Measurements from ENCODE around the gene AFF1. TPM values are rescaled to one million over a fixed set of nuclear protein-coding genes. Genes with fewer than 3 reads are reported as not detected.
A peak's percentile ranks its signal among the peaks of the same experiment; 100 is the strongest.
"Not testable (repeated sequence)": the region's sequence is repeated elsewhere in the genome, so short reads cannot be mapped to it uniquely, and the experiment has no call there.

The AFF1 gene
- total RNA-seq, 2 donors from 2014 or later: 89.5 to 97.5 TPM

DNA sequence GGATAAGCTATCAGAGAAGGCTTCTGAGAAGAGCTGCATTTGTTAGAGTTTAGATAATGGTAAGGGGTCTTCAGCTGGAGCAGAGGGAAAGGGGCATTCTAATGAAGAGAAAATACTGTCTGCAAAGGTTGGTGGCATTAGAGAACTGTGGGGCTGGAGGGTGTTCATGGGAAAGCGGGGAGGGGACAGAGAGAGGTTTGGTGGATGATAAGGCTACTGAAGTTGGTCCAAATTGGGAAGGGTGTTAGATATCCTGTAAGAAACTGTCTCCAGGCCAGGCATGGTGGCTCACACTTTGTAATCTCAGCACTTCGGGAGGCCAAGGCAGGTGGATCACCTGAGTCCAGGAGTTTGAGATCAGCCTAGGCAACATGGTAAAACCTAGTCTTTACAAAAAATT lies 59.9 kb downstream of the AFF1 start:
- DNase-seq (ENCODE audit: low spot score): no peak
- intact Hi-C loops (cut with DNase I): no loop called here

DNA sequence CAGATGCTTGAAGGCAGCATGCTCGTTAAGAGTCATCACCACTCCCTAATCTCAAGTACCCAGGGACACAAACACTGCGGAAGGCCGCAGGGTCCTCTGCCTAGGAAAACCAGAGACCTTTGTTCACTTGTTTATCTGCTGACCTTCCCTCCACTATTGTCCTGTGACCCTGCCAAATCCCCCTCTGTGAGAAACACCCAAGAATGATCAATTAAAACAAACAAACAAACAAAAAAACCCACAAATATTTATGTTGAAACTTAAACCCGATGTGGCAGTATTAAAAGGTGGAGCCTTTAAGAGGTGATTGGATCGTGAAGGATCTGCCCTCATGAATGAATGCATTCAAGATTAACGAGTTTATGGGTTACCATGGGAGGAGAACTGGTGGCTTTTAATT lies 61.7 kb downstream of the AFF1 start:
- intact Hi-C loops (cut with DNase I); DNase-seq (ENCODE audit: low spot score): not testable (repeated sequence)

DNA sequence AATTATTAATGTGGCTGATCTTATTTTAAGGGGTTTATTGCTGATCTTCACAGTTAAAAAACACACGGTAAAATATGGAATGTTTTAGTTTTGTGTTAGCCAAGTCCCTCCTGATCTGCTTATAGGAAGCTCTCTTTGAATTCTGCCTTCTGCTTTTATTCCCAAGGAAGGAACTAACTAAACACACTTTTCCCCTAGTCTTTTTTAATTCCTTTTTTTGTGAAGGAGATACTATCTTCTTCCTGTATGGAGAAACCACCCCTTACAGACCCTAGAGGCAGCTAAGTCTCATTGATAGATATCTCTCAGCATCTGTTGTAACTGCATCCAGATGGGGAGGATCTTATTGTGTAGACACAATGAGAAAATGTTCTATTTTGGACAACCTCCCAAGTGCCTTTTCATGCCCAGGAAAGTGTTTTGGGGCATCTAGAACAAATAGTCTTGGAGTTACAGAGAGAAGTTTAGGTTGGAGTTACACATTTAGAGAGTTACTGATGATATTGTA lies 64.4 kb downstream of the AFF1 start:
- no peak for DNase-seq (ENCODE audit: low spot score)
- intact Hi-C loops (cut with DNase I): no loop called here

DNA sequence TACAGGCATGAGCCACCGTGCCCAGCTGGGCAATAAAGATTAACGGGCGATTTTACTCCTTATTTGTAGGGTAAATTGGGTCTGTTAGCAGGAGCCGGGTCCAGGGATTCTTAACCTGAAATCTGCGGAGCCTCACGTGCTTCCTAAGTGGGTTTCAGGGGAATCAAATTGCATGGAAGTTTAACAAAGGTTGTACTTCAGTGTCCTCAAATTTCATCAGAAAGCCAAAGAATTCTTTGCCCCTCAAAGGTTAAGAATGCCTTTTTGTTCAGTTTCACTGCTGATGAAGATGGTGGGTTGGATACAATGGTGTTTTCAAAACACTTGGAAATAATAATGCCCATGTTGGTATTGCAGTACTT lies 67.9 kb downstream of the AFF1 start:
- intact Hi-C loops (cut with DNase I): no loop called here

DNA sequence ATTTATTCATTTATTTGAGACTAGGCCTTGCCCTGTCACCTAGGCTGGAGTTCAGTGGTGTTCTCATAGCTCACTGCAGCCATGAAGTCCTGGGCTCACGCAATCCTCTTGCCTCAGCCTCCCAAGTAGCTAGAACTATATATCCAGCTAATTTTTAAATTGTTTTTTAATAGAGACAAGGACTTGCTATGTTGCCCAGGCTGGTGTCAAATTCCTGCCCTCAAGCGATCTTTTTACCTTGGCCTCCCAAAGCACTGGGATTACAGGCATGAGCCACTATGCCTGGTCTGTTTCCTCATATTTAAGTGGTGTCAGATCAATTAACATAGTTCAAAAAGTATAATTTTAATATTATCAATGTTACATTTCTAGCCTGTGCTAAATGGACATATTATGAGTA lies 68.5 kb downstream of the AFF1 start:
- DNase-seq (ENCODE audit: low spot score): no peak
- intact Hi-C loops (cut with DNase I): no loop called here

More for the DNA sequence above, 67.9 kb downstream of the AFF1 start:
- DNase-seq (ENCODE audit: low spot score): no peak

DNA sequence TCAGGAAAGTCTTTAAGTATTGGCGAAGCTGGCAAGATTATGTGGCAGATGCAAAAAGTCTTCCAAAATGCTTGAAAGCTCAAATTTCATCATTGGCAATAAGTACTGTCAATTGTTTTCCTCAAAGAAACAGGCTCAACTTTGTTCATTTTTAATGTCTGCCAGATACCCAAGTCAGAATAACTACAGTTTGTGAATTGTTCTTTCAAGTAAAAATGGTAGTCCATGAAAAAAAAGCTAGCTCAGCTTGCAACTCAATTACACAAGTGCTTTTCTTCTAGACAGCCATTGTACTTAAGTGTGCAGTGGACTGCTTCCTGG lies 70.5 kb downstream of the AFF1 start:
- DNase-seq (ENCODE audit: low spot score): no peak
- intact Hi-C loops (cut with DNase I): loop anchor here (5.0 kb wide), 2 partner anchors 42 to 68 kb away; partner anchors contain the start of gene AFF1 (in 1 of the 2)

DNA sequence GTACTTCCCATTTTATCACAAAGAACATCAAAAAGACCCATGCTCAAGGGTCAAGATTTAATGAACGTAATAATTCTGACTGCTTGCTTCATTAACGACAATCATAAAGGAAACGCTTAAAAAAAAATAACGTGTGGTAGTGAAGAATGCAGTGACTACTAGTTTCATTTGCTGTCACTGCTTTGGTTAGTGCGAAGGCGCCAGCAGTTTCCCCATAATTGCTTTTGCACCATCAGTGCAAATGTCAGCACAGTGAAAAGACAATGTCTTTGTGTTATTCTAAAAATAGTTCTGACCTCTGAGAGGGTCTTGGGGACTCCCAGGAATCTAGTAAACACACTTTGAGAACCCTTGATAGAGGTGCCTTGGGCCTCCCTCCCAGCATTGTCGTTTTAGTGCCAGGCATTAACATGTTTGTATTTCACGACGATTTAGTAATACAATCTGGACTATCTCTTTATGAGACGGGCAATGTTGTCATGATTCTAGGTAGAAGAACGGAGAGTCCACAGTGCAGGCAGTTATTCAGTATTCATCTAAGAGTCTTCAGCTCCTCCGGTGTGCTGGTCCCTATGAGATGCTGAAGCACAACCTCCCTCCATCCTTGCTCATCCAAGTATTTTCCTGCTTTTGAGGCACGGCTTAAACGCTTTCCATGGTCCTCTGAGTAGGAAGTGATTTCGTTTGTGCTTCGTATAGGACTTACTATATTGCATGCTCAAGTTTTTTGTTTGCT lies 71.0 kb downstream of the AFF1 start:
- intact Hi-C loops (cut with DNase I): loop anchor here (2.0 to 5.0 kb wide), 3 partner anchors 41 to 89 kb away; partner anchors contain the start of gene AFF1 (in 1 of the 2)
- no peak for DNase-seq (ENCODE audit: low spot score)

DNA sequence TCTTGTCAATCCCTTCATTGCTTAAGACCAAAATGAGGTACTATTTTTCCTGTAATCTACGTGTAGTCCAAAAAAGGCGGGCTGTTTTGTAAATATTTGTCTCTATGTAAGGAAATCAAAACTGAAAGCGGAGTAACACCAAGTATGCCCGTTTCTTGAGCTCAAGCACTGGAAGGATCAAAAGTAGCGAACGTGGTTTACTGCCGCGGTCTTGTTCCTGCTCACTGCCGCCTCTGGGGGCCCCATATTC lies 71.5 kb downstream of the AFF1 start:
- intact Hi-C loops (cut with DNase I): loop anchor here (2.0 to 5.0 kb wide), 3 partner anchors 41 to 88 kb away; partner anchors contain the start of gene AFF1 (in 1 of the 2)
- DNase-seq (ENCODE audit: low spot score): no peak

DNA sequence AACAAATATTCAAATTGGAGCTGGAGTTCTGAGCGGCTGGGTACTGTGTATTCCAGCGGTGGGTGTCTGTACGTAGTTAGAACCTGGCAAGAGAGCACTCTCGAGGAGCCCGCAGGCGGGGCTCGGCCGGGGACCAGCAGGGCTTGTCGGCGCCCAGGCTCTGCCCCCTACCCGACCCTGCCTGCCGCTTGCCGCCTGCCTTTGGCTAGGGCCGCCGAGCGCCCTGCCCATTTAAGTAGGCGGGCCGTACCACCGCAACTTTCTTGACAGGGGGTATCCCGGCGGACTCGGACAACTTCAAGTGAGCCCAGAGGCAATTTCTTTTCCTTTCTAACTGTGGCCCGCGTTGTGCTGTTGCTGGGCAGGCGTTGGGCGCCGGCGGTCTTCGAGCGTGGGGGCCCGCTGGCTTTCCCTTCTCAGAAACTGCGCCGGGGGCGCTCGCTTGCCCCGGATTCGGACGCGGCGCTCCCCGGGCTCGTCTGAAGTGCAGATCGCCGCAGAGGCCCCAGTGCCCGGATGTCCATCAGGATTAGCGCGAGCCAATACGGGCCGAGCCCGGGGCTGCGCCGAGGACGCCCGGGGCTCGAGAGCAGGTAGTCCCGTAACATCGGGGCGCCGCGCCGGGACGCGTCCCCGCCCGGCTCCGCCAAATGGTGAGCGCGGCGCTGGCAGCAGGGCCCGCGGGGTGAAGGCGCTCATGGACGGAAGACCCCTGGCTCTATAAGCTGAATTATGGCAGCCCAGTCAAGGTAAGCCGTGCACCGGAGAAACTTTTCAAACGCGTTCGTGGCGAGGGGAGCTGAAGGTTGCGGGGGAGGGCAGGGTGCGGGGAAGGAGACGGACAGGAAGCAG lies 72.1 kb downstream of the AFF1 start:
- peak; percentile 97 for DNase-seq (ENCODE audit: low spot score)
- intact Hi-C loops (cut with DNase I): loop anchor here (2.0 to 5.0 kb wide), 3 partner anchors 40 to 88 kb away; partner anchors contain the start of gene AFF1 (in 1 of the 2)

DNA sequence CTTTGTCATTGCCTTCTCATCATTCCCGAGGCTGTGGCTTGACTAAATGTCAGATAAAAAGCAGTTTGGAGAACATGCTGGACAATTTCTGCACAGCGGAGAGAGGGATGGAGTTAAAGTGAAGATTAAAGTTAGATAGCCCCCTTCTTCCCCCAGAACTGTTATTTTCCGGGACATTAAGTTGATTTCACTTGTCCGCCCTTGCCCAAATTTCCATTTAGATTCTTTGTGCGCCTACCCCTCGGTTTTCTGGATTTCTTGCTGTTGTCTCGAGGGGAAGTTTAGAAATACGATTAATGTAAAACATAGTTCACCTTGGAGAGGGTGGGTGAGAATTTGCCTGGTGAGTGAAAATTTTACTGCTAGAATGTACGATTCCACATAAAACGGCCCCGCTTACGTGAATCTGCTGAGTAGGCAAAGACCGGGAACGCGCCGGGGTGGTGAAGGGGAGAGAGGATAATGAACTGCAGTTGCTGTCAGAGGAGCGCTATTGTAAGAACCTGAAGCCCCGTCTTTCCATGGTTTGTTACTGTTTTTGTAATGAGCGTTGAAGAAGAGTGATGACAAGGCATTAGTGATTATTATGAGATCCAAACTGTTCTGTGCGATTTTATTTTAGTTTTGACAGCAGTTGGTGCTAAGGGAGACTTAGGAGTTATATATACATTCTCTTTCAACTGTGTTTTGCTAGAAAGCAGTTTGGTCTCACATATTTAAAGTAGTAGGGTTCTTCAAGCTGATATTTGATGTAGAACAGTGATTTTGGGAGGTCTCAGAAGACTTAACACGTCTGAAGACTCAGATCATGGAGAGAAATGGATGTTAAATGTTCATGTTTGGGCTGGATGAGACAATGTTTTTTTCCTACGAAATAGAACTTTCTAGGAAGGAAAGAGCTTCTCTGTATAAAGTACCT lies 73.0 kb downstream of the AFF1 start:
- peak; percentile 84 for DNase-seq (ENCODE audit: low spot score)
- intact Hi-C loops (cut with DNase I): loop anchor here (2.0 to 5.0 kb wide), 4 partner anchors 40 to 87 kb away; partner anchors contain the start of gene AFF1 (in 2 of the 2)

DNA sequence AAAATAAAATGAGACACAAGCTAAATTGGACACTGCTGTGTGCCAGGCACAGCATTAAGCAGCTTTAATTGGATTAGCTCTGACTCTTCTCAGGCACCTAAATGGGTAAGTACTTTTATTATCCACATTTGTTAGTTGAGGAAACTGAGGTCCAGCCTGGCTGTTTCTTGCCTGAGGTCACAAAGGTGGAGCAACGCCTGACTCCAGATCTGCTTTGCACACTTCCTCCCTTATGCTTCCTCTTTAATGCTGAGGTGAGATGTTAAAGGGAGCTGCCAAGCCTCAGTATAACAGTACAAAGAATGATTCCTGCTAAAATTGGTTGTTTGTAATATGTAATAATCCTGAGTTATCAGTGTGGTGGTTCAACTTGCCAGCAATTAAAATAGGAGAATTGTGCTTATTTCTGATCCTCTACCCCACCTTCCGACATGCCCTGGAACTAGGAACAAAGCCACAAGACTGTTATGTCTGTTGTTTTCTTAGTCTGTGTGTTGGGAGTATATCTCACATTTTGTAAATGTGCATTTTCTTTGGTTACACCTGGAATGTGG lies 74.4 kb downstream of the AFF1 start:
- no peak for DNase-seq (ENCODE audit: low spot score)
- intact Hi-C loops (cut with DNase I): loop anchor here (2.0 to 5.0 kb wide), 3 partner anchors 38 to 74 kb away; partner anchors contain the start of gene AFF1 (in 2 of the 2)

DNA sequence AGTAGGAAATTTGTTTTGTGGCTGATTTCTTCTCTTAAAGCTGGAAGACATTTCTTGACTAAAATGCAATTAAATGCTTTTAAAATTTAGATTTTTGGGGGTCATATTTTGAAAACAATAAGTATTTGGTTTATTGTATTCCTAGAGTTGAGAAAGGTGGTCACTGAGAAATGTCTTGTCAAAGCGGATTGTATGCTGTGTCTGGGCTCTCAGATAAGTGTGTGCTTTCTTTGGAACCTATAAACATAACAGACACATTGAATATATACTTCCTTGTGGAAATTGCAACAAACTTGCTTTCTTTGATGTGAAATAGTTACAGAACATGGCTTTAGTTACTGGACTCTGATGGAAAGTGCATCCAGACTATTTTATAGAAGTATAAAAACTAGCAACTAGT lies 75.4 kb downstream of the AFF1 start:
- intact Hi-C loops (cut with DNase I): no loop called here
- DNase-seq (ENCODE audit: low spot score): no peak

DNA sequence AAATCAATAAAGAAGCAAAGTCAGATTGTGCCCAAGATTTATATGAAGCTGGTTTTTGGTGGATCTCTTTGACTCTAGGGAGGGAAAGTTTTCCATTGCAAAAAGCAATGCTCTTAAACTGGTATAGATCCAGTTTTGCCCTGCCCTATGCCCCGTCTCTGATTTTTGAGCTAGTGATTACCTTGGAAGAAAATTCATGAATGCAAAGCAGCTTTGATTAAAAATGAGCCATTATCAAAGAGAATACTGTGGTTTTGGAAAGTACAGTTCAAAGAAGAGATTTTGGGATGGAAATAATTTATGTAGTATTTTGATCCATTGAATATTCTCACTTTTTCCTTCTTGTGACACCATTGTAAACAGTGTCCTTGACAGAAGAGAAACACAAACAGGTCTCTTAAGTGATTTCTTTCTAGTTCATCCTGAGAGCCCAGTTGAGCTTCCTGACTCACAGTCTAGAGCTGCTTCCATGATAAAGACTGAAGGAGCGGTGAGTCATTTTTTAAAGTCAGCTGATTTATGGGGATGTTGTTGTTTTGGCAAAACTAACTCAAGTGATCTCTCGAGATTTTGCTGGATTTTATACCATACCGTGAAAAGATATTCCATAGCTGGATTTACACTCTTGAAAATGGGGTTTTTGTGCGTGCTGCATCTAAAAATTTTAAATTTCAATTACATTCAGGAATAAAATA lies 76.7 kb downstream of the AFF1 start:
- no peak for DNase-seq (ENCODE audit: low spot score)
- intact Hi-C loops (cut with DNase I): loop anchor here in 1 of 2 donors (1.0 kb wide), 1 partner anchor 13 kb away; no protein-coding TSS in a partner anchor

DNA sequence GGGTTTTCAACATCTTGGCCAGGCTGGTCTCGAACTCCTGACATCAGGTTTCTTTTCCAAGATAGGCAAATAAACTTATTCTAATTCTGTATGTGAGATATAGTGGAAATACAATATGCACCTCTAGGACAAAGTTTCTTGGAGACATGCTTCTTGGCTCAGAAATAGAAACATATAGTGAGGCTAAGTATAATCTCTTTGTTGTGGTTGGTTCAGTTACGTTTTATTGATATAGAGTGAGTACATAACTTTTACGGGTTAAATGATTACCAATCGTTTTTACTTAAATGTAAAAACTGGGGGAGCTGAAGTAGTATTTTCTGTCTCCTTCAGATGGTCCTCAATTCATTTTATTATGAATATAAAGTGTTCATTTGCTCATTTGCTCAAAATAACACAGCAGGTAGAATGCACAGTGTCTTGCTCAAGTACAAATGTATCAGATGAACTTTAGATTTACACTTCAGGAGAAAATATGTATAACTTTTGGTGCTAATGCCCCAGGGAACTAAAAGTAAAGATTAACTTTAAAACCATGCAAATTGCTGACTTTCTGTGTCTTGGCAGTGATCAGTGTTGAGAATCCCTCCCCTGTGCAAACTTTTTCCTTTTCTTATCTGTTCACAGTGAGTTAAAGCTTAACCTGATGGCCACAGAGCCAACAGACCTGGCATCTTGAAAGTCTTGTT lies 77.6 kb downstream of the AFF1 start:
- intact Hi-C loops (cut with DNase I): no loop called here

DNA sequence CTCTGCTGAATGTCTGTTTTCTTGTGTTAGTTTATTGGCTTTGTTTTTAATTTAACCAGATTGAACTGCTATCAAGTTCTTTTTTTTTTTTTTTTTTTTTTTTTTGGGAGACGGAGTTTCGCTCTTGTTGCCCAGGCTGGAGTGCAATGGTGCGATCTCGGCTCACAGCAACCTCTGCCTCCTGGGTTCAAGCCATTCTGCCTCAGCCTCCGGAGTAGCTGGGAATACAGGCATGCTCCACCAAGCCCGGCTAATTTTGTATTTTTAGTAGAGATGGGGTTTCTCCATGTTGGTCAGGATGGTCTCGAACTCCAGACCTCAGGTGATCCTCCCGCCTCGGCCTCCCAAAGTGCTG lies 78.1 kb downstream of the AFF1 start:
- DNase-seq (ENCODE audit: low spot score); intact Hi-C loops (cut with DNase I): not testable (repeated sequence)

More for the DNA sequence above, 77.6 kb downstream of the AFF1 start:
- no peak for DNase-seq (ENCODE audit: low spot score)

DNA sequence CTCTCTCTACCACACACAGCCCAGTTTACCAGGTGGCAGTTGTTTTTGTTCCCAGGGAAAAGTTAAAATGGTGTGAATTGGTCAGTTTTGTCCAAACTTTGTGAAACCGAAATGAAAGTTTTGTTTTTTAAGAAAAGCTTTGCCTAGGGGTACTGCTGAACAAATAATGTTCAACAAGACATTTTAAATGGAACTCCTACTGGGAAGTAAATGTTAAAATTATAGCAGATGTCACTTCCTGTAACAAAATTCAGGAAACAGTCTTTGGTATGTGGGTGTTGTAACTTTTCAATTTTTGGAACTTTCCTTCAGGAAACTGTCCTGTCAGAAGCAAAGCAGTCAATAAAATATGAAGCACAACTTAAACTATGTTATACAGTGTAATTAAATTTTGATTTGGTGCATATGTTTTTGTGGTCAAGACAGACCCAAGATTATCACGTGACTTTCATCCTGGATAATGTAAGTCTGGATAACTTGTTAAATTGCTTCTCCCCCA lies 79.5 kb downstream of the AFF1 start:
- intact Hi-C loops (cut with DNase I): no loop called here
- no peak for DNase-seq (ENCODE audit: low spot score)

DNA sequence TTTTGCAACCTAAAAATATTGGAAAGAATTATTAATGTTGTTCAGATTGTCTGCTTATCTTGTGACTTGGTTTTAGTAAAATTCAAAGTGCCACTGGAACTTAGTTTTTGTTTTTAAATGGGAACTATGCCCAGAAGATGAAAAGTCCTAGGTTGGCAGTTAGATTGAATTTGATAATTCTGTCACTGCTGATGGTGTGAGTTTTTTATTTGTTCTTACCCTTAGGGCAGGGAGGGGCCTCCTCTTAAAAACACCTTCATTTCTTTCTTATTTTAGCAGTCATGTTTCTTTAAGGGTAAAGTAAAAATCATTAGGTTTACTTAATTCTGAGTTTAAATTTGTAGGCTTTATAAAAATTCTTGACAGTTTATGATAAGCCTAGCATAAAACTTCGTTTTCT lies 80.6 kb downstream of the AFF1 start:
- intact Hi-C loops (cut with DNase I): no loop called here
- no peak for DNase-seq (ENCODE audit: low spot score)
